Testis (tissue), 2 donors: ENCODE data around the gene TWF2.

Experiments
- POLR2A ChIP-seq: fragments of 450-650 bp; IDR thresholded peaks from one replicate; pipeline ENCODE4 v1.6.1; 2017; ENCODE audit warnings: antibody characterized with exemption, mild to moderate bottlenecking, moderate library complexity
- TF ChIP-seq, protein P1 (sequence below), 3 experiments: fragments of 450-650 bp in 2 of 3; fragments of 200-600 bp in 1 of 3; sonication (generic) in 1 of 3; IDR thresholded peaks; one replicate each; pipeline ENCODE4 v1.5.1; 2016 to 2019; ENCODE audit warnings: antibody characterized with exemption in 3 of 3, mild to moderate bottlenecking in 2 of 3, moderate library complexity in 1 of 3

DNA sequence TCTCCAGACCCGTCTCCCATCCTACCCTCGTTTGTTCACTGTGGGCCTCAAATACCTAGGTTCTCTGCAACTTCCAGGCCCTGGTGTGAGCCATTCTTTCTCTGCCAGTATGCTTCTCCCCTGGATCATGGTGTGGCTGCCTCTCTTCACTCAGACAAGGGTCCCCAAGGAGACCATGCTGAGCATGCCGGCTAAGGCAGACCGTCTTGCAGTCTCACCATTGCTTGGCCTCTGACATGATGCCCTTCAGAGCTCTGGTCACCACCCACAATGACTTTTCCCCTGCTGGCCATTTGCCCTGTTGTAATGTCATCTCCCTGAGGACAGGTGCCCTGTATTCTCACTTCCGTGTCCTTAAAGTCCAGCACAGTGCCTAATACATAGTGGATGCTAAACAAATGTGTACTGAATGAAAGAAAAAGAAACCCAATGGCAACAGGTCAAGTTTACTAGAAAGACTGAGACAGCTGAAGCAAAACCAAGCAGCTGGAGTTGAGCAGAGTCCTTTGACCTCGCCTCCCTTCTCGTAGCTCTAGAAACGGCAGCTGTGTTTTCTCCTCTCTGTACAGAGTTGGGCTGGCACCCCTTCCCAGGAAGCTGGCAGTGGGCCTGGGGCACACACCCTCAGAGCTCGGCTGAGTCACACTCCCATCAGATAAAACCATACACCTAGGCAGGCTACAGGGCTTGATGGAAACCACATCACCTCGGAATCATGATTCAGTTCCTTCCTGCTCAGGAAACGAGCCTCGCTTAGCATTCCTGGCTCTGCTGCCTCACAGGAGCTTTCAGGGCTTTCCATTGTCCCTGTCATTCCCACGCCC, 22.2 kb downstream of the TWF2 start:
- TF ChIP-seq, protein P1, sequence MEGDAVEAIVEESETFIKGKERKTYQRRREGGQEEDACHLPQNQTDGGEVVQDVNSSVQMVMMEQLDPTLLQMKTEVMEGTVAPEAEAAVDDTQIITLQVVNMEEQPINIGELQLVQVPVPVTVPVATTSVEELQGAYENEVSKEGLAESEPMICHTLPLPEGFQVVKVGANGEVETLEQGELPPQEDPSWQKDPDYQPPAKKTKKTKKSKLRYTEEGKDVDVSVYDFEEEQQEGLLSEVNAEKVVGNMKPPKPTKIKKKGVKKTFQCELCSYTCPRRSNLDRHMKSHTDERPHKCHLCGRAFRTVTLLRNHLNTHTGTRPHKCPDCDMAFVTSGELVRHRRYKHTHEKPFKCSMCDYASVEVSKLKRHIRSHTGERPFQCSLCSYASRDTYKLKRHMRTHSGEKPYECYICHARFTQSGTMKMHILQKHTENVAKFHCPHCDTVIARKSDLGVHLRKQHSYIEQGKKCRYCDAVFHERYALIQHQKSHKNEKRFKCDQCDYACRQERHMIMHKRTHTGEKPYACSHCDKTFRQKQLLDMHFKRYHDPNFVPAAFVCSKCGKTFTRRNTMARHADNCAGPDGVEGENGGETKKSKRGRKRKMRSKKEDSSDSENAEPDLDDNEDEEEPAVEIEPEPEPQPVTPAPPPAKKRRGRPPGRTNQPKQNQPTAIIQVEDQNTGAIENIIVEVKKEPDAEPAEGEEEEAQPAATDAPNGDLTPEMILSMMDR (IDR thresholded peaks at IDR 0.05), result no peak
- TF ChIP-seq POLR2A, result no peak
